Neural cell (in vitro differentiated cells): ENCODE data around the gene PUSL1. TPM values are rescaled to one million over a fixed set of nuclear protein-coding genes. Genes with fewer than 3 reads are reported as not detected.
A peak's percentile ranks its signal among the peaks of the same experiment; 100 is the strongest.

ENCODE experiments used
- H2AFZ ChIP-seq: fragments of 200-600, 300-800 bp; sonication (generic), shearing (Covaris generic); 2 replicates; pipeline ENCODE4 v1.6.0; 2014; ENCODE audit warnings: low read depth, mild to moderate bottlenecking, antibody characterized with exemption, low read length, moderate library complexity
- H3F3A ChIP-seq: fragments of 200-600 bp; shearing (Covaris generic); 2 replicates; pipeline ENCODE4 v1.6.1; 2016; ENCODE audit warnings: mild to moderate bottlenecking, moderate library complexity, mixed read lengths, antibody characterized with exemption, low read length; ENCODE audit not compliant: insufficient read depth, poor library complexity, severe bottlenecking
- H3K27ac ChIP-seq: fragments of 200-600, 300-800 bp; sonication (generic), shearing (Covaris generic); 2 replicates; pipeline ENCODE4 v1.5.1; 2014; ENCODE audit warnings: mild to moderate bottlenecking, low read length, moderate library complexity
- H3K27me3 ChIP-seq: fragments of 300-800, 200-600 bp; sonication (generic), shearing (Covaris generic); 2 replicates; pipeline ENCODE4 v1.6.0; 2014; ENCODE audit warnings: mild to moderate bottlenecking, low read depth, low read length, moderate library complexity; ENCODE audit not compliant: insufficient read depth
- H3K36me3 ChIP-seq: fragments of 300-800, 200-600 bp; sonication (generic), shearing (Covaris generic); 2 replicates; pipeline ENCODE4 v1.5.1; 2014; ENCODE audit warnings: mild to moderate bottlenecking, antibody characterized with exemption, low read length, moderate library complexity; ENCODE audit not compliant: insufficient read depth
- H3K4me2 ChIP-seq: fragments of 300-800, 200-600 bp; sonication (generic), shearing (Covaris generic); 2 replicates; pipeline ENCODE4 v1.6.0; 2014; ENCODE audit warnings: mild to moderate bottlenecking, low read length
- H3K4me3 ChIP-seq: fragments of 300-800, 200-600 bp; sonication (generic), shearing (Covaris generic); 2 replicates; pipeline ENCODE4 v1.5.1; 2014; ENCODE audit warnings: mild to moderate bottlenecking, low read length, moderate library complexity
- H3K79me2 ChIP-seq: fragments of 200-600 bp; shearing (Covaris generic); replicated peaks from 2 replicates; pipeline ENCODE4 v1.6.0; 2014; ENCODE audit warnings: mild to moderate bottlenecking, low read length, moderate library complexity; ENCODE audit not compliant: insufficient read depth
- H3K9ac ChIP-seq: fragments of 300-800, 200-600 bp; sonication (generic), shearing (Covaris generic); 2 replicates; pipeline ENCODE4 v1.6.1; 2016; ENCODE audit warnings: mild to moderate bottlenecking, low read length, mixed read lengths
- H3K9me2 ChIP-seq: fragments of 200-600 bp; shearing (Covaris generic); 2 replicates; pipeline ENCODE4 v1.6.1; 2016; ENCODE audit warnings: mild to moderate bottlenecking, low read length, mixed read lengths; ENCODE audit not compliant: insufficient read depth
- H3K9me3 ChIP-seq: fragments of 200-600, 300-800 bp; sonication (generic), shearing (Covaris generic); 2 replicates; pipeline ENCODE4 v1.6.1; 2016; ENCODE audit warnings: mild to moderate bottlenecking, mixed run types, low read length, moderate library complexity, mixed read lengths
- H4K20me1 ChIP-seq: fragments of 200-600 bp; shearing (Covaris generic); 2 replicates; pipeline ENCODE4 v1.6.1; 2016; ENCODE audit warnings: mild to moderate bottlenecking, mixed run types; ENCODE audit not compliant: insufficient read depth
- EP300 ChIP-seq: fragments of 450-650 bp; conservative IDR thresholded peaks from 2 replicates; pipeline ENCODE4 v1.6.1; 2014; ENCODE audit warnings: antibody characterized with exemption, mild to moderate bottlenecking, moderate library complexity; ENCODE audit not compliant: poor library complexity, severe bottlenecking
- EZH2 ChIP-seq: fragments of 200-600, 300-800 bp; shearing (Covaris generic), sonication (generic); IDR thresholded peaks from 2 replicates; pipeline ENCODE4 v1.6.1; 2014; ENCODE audit warnings: antibody characterized with exemption, low read length, borderline replicate concordance, mild to moderate bottlenecking; ENCODE audit not compliant: insufficient read depth, poor library complexity, severe bottlenecking
- MXI1 ChIP-seq: fragments of 450-650 bp; conservative IDR thresholded peaks from 2 replicates; pipeline ENCODE4 v1.6.1; 2014; ENCODE audit warnings: antibody characterized with exemption, mild to moderate bottlenecking; ENCODE audit not compliant: poor library complexity, severe bottlenecking
- POLR2AphosphoS5 ChIP-seq: IDR thresholded peaks from 2 replicates; pipeline ENCODE4 v1.6.1; 2012
- RAD21 ChIP-seq: fragments of 450-650 bp; conservative IDR thresholded peaks from 2 replicates; pipeline ENCODE4 v1.6.1; 2014; ENCODE audit warnings: antibody characterized with exemption, mild to moderate bottlenecking, moderate library complexity
- SMC3 ChIP-seq: fragments of 450-650 bp; conservative IDR thresholded peaks from 2 replicates; pipeline ENCODE4 v1.6.1; 2014; ENCODE audit warnings: antibody characterized with exemption, mild to moderate bottlenecking, moderate library complexity; ENCODE audit not compliant: poor library complexity
- TAF1 ChIP-seq: IDR thresholded peaks from 2 replicates; pipeline ENCODE4 v1.6.1; 2012; ENCODE audit warnings: low read depth
- polyA plus RNA-seq: library from polyadenylated mRNA; depleted of rRNA; stranded (reverse); fragments of >200 nt; gene quantifications from 2 replicates; pipeline ENCODE4 v1.2.3, GENCODE V29; 2014
- TF ChIP-seq, protein P1 (sequence below): fragments of 450-650 bp; IDR thresholded peaks from 2 replicates; pipeline ENCODE4 v1.5.1; 2014; ENCODE audit warnings: antibody characterized with exemption, mild to moderate bottlenecking, moderate library complexity; ENCODE audit not compliant: poor library complexity, severe bottlenecking
- TF ChIP-seq, protein P2 (sequence below): IDR thresholded peaks from 2 replicates; pipeline ENCODE4 v1.6.1; 2012; ENCODE audit warnings: borderline replicate concordance

Gene PUSL1
- polyA plus RNA-seq, 1 donor from 2014 or later, result 25.0 TPM

DNA sequence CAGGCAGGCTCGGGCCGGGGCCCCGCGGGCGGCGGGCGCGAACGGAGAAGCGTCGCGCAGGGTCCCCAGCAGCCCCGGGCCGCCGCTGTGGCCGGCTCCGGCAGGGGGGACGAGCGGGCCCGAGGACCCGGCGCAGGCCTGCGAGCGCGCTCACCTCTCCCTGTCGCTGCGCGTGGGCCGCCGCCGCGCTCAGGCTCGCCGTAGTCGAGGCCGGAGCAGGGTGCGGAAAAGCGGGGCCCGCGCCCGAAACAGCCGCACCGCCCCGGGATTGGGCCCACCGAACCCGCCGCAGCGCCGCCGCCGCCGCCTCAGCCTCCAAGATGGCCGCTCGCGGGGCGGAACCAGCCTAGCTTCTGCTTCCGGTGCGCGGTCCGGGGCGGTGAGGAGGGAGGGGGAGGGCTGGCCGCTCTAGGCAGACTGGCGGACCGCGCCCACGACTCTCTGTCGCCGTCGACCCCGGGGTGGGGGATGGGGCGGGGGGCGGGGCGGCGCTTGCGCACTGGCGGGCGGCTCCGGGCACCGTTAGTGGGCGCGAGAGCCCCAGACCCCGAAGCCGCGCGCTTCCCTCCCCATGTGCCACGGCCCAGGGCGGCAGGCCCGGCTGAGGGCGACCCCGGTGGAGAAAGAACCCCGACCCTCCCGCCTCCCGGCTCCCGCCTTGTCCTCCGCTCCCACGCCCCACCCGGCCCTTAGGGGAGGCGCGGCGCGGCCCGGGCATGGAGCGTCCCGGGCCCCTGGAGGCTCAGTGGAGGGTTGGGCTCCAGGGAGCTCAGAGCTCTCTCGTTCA lies 34.7 kb upstream of the PUSL1 start, which contains the start of gene UBE2J2:
Gene UBE2J2, minus strand, starts transcription at position 343 of the 787 bp plus-strand sequence. CDS start 5,862 bp downstream, outside the sequence.
- peak within 1 kb of the TSS; percentile 98 for H3K4me2 ChIP-seq
- H3K9ac ChIP-seq, result peak within 1 kb of the TSS; percentile 88
- H2AFZ ChIP-seq, result peak within 1 kb of the TSS; percentile 83
- H4K20me1 ChIP-seq, result no peaks in the 10 kb centered on the region
- no peaks in the 10 kb centered on the region for H3K9me2 ChIP-seq
- H3K27me3 ChIP-seq, result no peaks in the 10 kb centered on the region
- no peaks in the 10 kb centered on the region for H3K36me3 ChIP-seq
- H3K79me2 ChIP-seq, result peaks cover 37% of the 10 kb centered on the region
- peak within 1 kb of the TSS; percentile 95 for H3K4me3 ChIP-seq
- no peaks in the 10 kb centered on the region for H3K9me3 ChIP-seq
- TF ChIP-seq POLR2AphosphoS5 (peak; percentile 93), EZH2 (no peak), MXI1 (peak; percentile 71), EP300 (no peak), TAF1 (no peak), RAD21 (no peak), SMC3 (no peak)
- TF ChIP-seq, protein P1, sequence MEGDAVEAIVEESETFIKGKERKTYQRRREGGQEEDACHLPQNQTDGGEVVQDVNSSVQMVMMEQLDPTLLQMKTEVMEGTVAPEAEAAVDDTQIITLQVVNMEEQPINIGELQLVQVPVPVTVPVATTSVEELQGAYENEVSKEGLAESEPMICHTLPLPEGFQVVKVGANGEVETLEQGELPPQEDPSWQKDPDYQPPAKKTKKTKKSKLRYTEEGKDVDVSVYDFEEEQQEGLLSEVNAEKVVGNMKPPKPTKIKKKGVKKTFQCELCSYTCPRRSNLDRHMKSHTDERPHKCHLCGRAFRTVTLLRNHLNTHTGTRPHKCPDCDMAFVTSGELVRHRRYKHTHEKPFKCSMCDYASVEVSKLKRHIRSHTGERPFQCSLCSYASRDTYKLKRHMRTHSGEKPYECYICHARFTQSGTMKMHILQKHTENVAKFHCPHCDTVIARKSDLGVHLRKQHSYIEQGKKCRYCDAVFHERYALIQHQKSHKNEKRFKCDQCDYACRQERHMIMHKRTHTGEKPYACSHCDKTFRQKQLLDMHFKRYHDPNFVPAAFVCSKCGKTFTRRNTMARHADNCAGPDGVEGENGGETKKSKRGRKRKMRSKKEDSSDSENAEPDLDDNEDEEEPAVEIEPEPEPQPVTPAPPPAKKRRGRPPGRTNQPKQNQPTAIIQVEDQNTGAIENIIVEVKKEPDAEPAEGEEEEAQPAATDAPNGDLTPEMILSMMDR, result peak; percentile 21
- TF ChIP-seq, protein P2, sequence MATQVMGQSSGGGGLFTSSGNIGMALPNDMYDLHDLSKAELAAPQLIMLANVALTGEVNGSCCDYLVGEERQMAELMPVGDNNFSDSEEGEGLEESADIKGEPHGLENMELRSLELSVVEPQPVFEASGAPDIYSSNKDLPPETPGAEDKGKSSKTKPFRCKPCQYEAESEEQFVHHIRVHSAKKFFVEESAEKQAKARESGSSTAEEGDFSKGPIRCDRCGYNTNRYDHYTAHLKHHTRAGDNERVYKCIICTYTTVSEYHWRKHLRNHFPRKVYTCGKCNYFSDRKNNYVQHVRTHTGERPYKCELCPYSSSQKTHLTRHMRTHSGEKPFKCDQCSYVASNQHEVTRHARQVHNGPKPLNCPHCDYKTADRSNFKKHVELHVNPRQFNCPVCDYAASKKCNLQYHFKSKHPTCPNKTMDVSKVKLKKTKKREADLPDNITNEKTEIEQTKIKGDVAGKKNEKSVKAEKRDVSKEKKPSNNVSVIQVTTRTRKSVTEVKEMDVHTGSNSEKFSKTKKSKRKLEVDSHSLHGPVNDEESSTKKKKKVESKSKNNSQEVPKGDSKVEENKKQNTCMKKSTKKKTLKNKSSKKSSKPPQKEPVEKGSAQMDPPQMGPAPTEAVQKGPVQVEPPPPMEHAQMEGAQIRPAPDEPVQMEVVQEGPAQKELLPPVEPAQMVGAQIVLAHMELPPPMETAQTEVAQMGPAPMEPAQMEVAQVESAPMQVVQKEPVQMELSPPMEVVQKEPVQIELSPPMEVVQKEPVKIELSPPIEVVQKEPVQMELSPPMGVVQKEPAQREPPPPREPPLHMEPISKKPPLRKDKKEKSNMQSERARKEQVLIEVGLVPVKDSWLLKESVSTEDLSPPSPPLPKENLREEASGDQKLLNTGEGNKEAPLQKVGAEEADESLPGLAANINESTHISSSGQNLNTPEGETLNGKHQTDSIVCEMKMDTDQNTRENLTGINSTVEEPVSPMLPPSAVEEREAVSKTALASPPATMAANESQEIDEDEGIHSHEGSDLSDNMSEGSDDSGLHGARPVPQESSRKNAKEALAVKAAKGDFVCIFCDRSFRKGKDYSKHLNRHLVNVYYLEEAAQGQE, result peak; percentile 31
- no peaks in the 10 kb centered on the region for H3F3A ChIP-seq
- H3K27ac ChIP-seq, result peak within 1 kb of the TSS; percentile 64

DNA sequence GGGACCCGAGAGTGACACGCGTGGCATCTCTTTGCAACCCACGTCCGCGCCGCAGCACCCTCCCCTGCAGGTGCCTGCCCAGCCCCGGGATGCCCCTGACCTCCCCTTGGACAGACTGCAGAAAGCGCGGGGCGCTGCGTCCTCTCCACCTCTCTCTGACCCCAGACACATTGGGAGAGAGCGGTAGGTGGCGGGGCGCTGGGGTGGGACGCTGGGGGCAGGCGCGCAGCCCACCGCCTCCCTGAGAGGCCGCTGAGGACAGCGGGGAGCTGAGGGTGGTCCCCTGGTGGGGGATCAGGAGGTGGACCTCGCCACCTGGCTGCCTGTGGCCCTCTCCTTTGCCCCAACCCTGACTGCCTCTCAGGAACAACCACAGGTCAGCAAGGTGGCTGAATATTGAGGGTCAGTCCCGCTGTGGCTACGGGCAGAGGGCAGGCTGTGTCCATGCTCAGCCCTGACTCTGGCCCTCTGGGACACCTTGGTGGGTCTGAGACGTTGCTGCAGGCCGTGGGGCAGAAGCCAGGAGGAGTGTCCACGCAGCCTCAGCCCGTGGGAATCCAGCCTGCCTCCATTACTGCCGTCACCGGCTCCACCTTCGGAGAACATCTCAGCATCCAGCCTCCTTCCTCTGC lies 34.0 kb upstream of the PUSL1 start:
- Histone ChIP-seq H4K20me1 (no peaks in the 10 kb centered on the region), H3K79me2 (peaks cover 37% of the 10 kb centered on the region), H2AFZ (peak overlapping the region; percentile 83), H3K36me3 (no peaks in the 10 kb centered on the region), H3K9me3 (no peaks in the 10 kb centered on the region), H3K27ac (peak overlapping the region; percentile 64), H3K9me2 (no peaks in the 10 kb centered on the region), H3K4me3 (peak overlapping the region; percentile 95), H3F3A (no peaks in the 10 kb centered on the region), H3K4me2 (peak overlapping the region; percentile 43), H3K9ac (peak overlapping the region; percentile 88), H3K27me3 (no peaks in the 10 kb centered on the region)
- TF ChIP-seq RAD21 (no peak), POLR2AphosphoS5 (no peak)
- TF ChIP-seq, protein P1, result no peak
